ENCODE measurements around the gene MBD3. TPM values are rescaled to one million over a fixed set of nuclear protein-coding genes. Genes with fewer than 3 reads are reported as not detected.

The MBD3 gene
- total and polyA plus RNA-seq, 2 donors, result 64.8 to 99.9 TPM

DNA sequence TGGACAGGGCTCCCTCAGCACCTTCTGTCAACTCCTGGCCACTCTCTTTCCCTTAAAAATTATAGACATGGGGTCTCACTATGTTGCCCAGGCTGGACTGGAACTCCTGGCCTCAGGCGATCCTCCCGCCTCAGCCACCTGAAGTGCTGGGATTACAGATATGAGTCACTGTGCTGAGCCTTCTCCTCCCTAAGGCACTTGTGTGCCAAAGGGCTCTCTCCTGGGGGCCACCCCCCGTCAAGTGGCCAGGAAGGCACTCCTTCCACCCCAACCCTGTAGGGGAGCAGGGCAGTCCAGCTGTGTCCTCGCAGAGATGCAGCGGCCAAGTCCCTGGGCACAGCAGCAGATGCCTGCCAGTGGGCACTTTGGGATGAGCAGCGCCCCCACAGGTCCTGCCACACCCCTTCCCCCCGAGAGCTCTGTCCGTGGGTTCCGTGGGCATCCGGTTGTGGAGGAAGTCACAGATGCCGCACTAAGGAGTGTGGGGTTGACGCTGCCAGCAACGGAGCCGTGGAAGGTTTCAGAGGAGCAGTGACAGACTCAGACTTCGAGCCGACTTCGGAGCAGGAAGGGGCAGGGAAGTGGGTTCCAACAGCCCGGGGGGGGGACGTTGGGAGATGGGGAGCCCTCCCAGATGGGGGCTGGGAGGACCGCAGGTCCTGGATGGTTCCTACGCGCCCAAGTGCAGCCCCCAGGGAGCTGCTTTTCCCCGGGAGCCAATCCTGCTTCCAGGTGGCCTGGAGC, 15.9 kb upstream of the MBD3 start:
- no peak overlapping the region for H3K4me3 ChIP-seq (ENCODE audit: low read length in 2 of 2)
- 33% methylated on average over 23 of the region's 23 CpGs for WGBS

DNA sequence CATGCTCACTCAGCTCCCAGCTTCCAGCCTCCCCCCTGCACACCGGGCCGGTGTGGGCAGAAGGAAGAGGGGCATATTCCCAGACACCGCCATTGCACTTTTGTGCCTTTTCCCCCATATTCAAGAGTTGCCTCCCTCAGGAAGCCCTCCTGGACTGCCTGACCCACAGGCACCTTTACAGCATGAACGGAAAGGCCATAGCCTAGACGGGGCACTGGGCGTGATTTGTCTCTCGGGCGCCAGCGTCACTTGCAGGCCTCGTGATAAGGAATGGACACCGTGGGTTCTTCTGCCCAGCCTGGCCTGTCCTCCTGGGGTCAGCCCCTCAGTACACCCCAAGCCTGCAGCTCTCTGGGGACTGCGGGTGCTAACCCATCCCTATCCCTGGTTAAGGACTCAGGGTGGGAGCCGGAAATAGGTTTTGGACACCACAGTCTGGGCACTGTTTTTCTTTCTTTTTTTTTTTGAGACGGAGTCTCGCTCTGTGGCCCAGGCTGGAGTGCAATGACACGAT, 13.5 kb upstream of the MBD3 start:
- Histone ChIP-seq H3K4me1 (ENCODE audit: control insufficient read depth in 2 of 2, insufficient read depth in 2 of 2, low read length in 2 of 2) (peaks cover 7 to 39% of the 10 kb centered on the region in 2 donors), H3K27me3 (ENCODE audit: control insufficient read depth in 2 of 2, insufficient read depth in 1 of 2, low read length in 1 of 2) (no peaks in the 10 kb centered on the region), H3K9me3 (ENCODE audit: control insufficient read depth in 2 of 2, insufficient read depth in 1 of 2, low read length in 1 of 2) (peaks cover 0 to 9% of the 10 kb centered on the region in 2 donors), H3K36me3 (ENCODE audit: control insufficient read depth in 2 of 2, insufficient read depth in 2 of 2, low read length in 1 of 2) (peaks cover 19 to 26% of the 10 kb centered on the region in 2 donors), H3K27ac (ENCODE audit: low read depth in 1 of 2, low read length in 1 of 2) (peak overlapping the region; percentile 98 to 99), H3K4me3 (ENCODE audit: low read length in 2 of 2) (peak overlapping the region; percentile 97 to 100)
- 28% methylated on average over 16 of the region's 16 CpGs for WGBS
- no peak for DNase-seq (ENCODE audit: low read depth in 6 of 9, low spot score in 9 of 9)

More for the DNA sequence above, 15.9 kb upstream of the MBD3 start:
- H3K27me3 ChIP-seq (ENCODE audit: control insufficient read depth in 2 of 2, insufficient read depth in 1 of 2, low read length in 1 of 2), result no peaks in the 10 kb centered on the region
- peaks cover 0 to 11% of the 10 kb centered on the region in 2 donors for H3K9me3 ChIP-seq (ENCODE audit: control insufficient read depth in 2 of 2, insufficient read depth in 1 of 2, low read length in 1 of 2)
- peaks cover 37 to 45% of the 10 kb centered on the region in 2 donors for H3K36me3 ChIP-seq (ENCODE audit: control insufficient read depth in 2 of 2, insufficient read depth in 2 of 2, low read length in 1 of 2)
- H3K27ac ChIP-seq (ENCODE audit: low read depth in 1 of 2, low read length in 1 of 2), result peak overlapping the region in 1 of 2 donors; percentile 37
- H3K4me1 ChIP-seq (ENCODE audit: control insufficient read depth in 2 of 2, insufficient read depth in 2 of 2, low read length in 2 of 2), result peaks cover 7 to 42% of the 10 kb centered on the region in 2 donors
- no peak for DNase-seq (ENCODE audit: low read depth in 6 of 9, low spot score in 9 of 9)

DNA sequence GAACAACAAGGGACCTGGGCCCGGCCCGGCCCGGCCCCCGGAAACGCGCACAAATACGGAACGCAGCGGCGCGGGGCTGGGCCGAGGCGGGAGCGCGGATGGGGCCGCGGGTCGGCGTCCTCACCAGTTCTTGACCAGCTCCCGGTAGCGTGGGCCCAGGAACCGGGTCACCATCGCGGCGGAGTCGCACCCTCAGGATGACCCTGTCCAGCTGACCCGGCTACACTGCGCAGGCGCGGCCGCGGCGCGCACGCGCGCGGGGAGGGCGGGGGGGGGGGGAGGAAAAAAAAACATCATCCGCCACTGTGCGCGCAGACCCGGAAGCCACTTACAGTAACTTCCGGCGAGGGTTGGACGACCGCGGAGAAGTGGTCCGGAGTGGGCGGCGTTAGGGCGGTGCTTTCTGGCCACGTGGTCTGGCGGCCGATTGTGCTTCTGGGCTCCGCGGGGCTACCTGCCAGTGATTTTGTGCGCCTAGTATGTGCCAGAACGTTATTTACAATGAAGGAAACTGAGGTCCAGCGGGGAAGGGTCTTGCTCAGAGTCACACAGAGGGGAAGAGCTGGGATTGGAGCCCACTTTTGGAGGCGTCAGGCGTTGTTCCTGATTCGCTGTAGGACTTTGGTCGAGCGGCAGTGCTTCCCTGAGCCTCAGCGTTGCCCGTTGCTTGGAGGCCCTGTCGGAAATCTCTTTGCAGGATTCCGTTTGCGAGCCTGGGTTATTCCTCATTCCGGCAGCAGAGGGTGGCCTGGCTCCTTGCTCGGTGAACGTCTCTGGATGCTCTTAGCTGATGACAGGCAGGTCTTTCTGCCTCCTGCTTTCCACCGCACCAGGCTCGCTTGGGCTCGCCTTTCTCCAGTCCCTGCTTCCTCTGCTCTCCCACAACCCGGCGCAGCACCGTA, 12.8 kb upstream of the MBD3 start, which contains the start of gene UQCR11:
UQCR11 (minus strand) TSS at position 227 of the 902 bp plus-strand sequence; CDS start at position 174, 53 bp downstream.
- no peaks in the 10 kb centered on the region for H3K27me3 ChIP-seq (ENCODE audit: control insufficient read depth in 2 of 2, insufficient read depth in 1 of 2, low read length in 1 of 2)
- DNase-seq (ENCODE audit: low read depth in 6 of 9, low spot score in 9 of 9), result peak; percentile 79 to 95 (median 85)
- H3K36me3 ChIP-seq (ENCODE audit: control insufficient read depth in 2 of 2, insufficient read depth in 2 of 2, low read length in 1 of 2), result peaks cover 16 to 21% of the 10 kb centered on the region in 2 donors
- peaks cover 0 to 9% of the 10 kb centered on the region in 2 donors for H3K9me3 ChIP-seq (ENCODE audit: control insufficient read depth in 2 of 2, insufficient read depth in 1 of 2, low read length in 1 of 2)
- peak within 1 kb of the TSS; percentile 97 to 100 for H3K4me3 ChIP-seq (ENCODE audit: low read length in 2 of 2)
- WGBS, result under 1% methylated on average over 79 of the region's 79 CpGs
- peaks cover 7 to 39% of the 10 kb centered on the region in 2 donors for H3K4me1 ChIP-seq (ENCODE audit: control insufficient read depth in 2 of 2, insufficient read depth in 2 of 2, low read length in 2 of 2)
- peak within 1 kb of the TSS; percentile 98 to 99 for H3K27ac ChIP-seq (ENCODE audit: low read depth in 1 of 2, low read length in 1 of 2)

DNA sequence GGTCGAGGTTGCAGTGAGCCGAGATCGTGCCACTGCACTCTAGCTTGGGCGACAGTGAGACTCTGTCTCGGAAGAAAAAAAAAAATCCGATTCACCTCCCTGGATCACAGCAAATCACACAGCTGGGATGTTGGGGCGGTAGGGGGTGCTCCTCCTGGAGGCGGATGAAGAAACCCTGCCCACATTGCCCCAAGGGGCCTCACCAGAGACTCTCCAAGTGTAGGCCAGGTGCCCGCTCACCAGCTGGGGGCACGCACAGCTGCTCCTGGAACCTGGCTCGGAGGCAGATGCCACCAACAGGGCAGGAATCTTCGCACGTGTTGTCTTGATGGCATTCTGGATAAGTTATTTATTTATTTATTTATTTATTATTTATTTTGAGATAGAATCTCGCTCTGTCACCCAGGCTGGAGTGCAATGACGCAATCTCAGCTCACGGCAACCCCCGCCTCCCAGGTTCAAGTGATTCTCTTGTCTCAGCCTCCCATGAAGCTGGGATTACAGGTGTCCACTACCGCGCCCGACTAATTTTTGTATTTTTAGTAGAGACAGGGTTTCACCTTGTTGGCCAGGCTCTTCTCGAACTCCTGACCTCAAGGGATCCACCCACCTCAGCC, 9.5 kb upstream of the MBD3 start:
- Histone ChIP-seq H3K4me3 (ENCODE audit: low read length in 2 of 2) (no peak overlapping the region), H3K36me3 (ENCODE audit: control insufficient read depth in 2 of 2, insufficient read depth in 2 of 2, low read length in 1 of 2) (peaks cover 30 to 31% of the 10 kb centered on the region in 2 donors), H3K4me1 (ENCODE audit: control insufficient read depth in 2 of 2, insufficient read depth in 2 of 2, low read length in 2 of 2) (peaks cover 5 to 23% of the 10 kb centered on the region in 2 donors), H3K27me3 (ENCODE audit: control insufficient read depth in 2 of 2, insufficient read depth in 1 of 2, low read length in 1 of 2) (no peaks in the 10 kb centered on the region), H3K9me3 (ENCODE audit: control insufficient read depth in 2 of 2, insufficient read depth in 1 of 2, low read length in 1 of 2) (peaks cover 0 to 5% of the 10 kb centered on the region in 2 donors), H3K27ac (ENCODE audit: low read depth in 1 of 2, low read length in 1 of 2) (no peak overlapping the region)
- WGBS, result 97% methylated on average over 21 of the region's 21 CpGs
- no peak for DNase-seq (ENCODE audit: low read depth in 6 of 9, low spot score in 9 of 9)

DNA sequence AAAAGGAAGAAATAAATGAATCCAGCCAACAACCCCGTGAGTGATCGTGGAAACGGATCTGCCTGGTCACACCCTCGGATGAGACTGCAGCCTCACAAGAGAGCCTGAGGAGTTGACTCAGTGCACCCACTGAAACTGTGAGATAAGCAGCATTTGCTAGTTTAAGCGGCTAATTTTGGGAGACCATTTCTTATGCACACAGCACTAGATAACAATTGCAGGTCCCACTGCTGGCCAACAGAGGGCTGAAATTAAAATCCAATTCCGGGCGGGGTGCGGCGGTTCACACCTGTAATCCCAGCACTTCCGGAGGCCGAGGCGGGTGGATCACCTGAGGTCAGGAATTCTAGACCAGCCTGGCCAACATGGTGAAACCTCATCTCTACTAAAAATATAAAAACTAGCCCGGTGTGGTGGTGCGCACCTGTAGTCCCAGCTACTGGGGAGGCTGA, 9.0 kb upstream of the MBD3 start:
- WGBS, result 98% methylated on average over 14 of the region's 14 CpGs
- peaks cover 0 to 5% of the 10 kb centered on the region in 2 donors for H3K9me3 ChIP-seq (ENCODE audit: control insufficient read depth in 2 of 2, insufficient read depth in 1 of 2, low read length in 1 of 2)
- no peaks in the 10 kb centered on the region for H3K27me3 ChIP-seq (ENCODE audit: control insufficient read depth in 2 of 2, insufficient read depth in 1 of 2, low read length in 1 of 2)
- H3K36me3 ChIP-seq (ENCODE audit: control insufficient read depth in 2 of 2, insufficient read depth in 2 of 2, low read length in 1 of 2), result peaks cover 32 to 35% of the 10 kb centered on the region in 2 donors
- no peak overlapping the region for H3K4me3 ChIP-seq (ENCODE audit: low read length in 2 of 2)
- H3K4me1 ChIP-seq (ENCODE audit: control insufficient read depth in 2 of 2, insufficient read depth in 2 of 2, low read length in 2 of 2), result peaks cover 5 to 23% of the 10 kb centered on the region in 2 donors
- DNase-seq (ENCODE audit: low read depth in 6 of 9, low spot score in 9 of 9), result no peak
- H3K27ac ChIP-seq (ENCODE audit: low read depth in 1 of 2, low read length in 1 of 2), result no peak overlapping the region

DNA sequence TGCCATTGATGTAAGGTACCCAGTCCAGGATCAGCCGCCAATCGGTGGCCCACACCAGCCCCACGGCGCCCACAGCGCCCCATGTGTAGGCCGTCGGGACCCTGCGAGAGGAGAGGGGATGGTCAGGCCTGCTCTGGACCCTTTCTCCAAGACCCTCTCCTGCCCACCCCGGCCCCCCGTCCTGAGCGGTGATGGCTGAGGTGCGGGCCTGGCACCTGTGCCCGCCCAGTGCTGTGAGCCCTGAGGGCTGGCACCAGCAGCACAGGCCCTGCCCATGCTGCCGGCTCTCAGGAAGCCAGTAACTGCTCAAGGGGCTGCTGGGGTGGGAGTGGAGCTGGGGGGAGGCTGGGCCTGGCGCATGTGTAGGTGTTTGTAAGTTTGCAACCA, 6.8 kb upstream of the MBD3 start:
- 98% methylated on average over 15 of the region's 15 CpGs for WGBS
- Histone ChIP-seq H3K9me3 (ENCODE audit: control insufficient read depth in 2 of 2, insufficient read depth in 1 of 2, low read length in 1 of 2) (no peaks in the 10 kb centered on the region), H3K4me3 (ENCODE audit: low read length in 2 of 2) (no peak overlapping the region), H3K36me3 (ENCODE audit: control insufficient read depth in 2 of 2, insufficient read depth in 2 of 2, low read length in 1 of 2) (peaks cover 36 to 44% of the 10 kb centered on the region in 2 donors), H3K4me1 (ENCODE audit: control insufficient read depth in 2 of 2, insufficient read depth in 2 of 2, low read length in 2 of 2) (peaks cover 0 to 6% of the 10 kb centered on the region in 2 donors), H3K27me3 (ENCODE audit: control insufficient read depth in 2 of 2, insufficient read depth in 1 of 2, low read length in 1 of 2) (no peaks in the 10 kb centered on the region), H3K27ac (ENCODE audit: low read depth in 1 of 2, low read length in 1 of 2) (no peak overlapping the region)
- DNase-seq (ENCODE audit: low read depth in 6 of 9, low spot score in 9 of 9), result no peak

DNA sequence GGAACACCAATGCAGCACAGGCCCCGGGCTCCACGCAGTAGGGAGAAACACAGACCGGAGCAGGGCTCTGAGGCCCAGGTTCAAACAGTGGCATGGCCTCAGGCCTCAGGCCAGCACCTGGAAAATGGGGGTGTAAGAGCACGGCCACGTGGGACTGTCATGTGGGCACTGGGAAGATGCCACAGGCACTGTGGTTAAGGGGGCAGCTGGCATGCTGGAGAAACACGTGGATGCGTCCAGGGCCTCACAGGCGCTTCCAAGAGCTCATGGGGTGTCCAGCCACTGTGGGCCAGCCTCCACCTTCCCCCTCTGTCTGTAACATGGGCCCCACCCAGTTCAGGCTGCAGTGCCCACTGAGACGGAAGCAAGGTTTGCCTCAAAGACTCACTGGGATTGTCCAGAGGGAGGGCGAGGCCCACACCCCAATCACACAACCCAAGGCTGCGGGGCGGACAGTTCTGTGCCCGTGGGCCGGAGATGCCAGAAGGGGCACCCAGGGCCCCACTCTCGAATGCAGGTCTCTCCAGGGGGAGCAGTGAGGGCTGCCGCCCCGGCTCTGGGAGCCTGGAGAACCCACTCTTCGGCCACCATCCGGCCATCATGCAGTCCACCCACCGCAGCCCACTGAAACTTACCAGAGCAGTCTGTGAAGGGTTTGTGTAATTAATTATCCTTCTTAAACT, 6.3 kb upstream of the MBD3 start:
- WGBS, result 98% methylated on average over 20 of the region's 20 CpGs
- Histone ChIP-seq H3K4me1 (ENCODE audit: control insufficient read depth in 2 of 2, insufficient read depth in 2 of 2, low read length in 2 of 2) (peaks cover 0 to under 1% of the 10 kb centered on the region in 2 donors), H3K27me3 (ENCODE audit: control insufficient read depth in 2 of 2, insufficient read depth in 1 of 2, low read length in 1 of 2) (no peaks in the 10 kb centered on the region), H3K27ac (ENCODE audit: low read depth in 1 of 2, low read length in 1 of 2) (no peak overlapping the region), H3K4me3 (ENCODE audit: low read length in 2 of 2) (no peak overlapping the region), H3K36me3 (ENCODE audit: control insufficient read depth in 2 of 2, insufficient read depth in 2 of 2, low read length in 1 of 2) (peaks cover 36 to 44% of the 10 kb centered on the region in 2 donors), H3K9me3 (ENCODE audit: control insufficient read depth in 2 of 2, insufficient read depth in 1 of 2, low read length in 1 of 2) (no peaks in the 10 kb centered on the region)
- no peak for DNase-seq (ENCODE audit: low read depth in 6 of 9, low spot score in 9 of 9)

DNA sequence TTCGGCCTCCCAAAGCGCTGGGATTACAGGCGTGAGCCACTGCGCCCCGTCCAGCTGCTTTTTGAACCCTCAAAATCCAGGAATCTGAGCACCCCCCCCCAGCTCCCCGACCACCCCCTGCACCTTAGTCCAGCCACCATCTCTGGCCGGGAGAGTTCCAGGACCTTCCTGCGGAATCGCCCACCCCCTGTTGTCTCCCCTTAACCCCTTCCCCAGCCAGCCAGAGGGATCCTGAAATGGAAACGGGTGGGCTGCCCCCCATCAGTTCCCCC, 772 bp upstream of the MBD3 start:
- H3K9me3 ChIP-seq (ENCODE audit: control insufficient read depth in 2 of 2, insufficient read depth in 1 of 2, low read length in 1 of 2), result no peaks in the 10 kb centered on the region
- 76% methylated on average over 10 of the region's 10 CpGs for WGBS

More for the DNA sequence above, 772 bp upstream of the MBD3 start:
- Histone ChIP-seq H3K27ac (ENCODE audit: low read depth in 1 of 2, low read length in 1 of 2) (no peak overlapping the region), H3K4me1 (ENCODE audit: control insufficient read depth in 2 of 2, insufficient read depth in 2 of 2, low read length in 2 of 2) (peaks cover 14 to 25% of the 10 kb centered on the region in 2 donors), H3K36me3 (ENCODE audit: control insufficient read depth in 2 of 2, insufficient read depth in 2 of 2, low read length in 1 of 2) (peaks cover 18 to 31% of the 10 kb centered on the region in 2 donors), H3K27me3 (ENCODE audit: control insufficient read depth in 2 of 2, insufficient read depth in 1 of 2, low read length in 1 of 2) (no peaks in the 10 kb centered on the region), H3K4me3 (ENCODE audit: low read length in 2 of 2) (peak overlapping the region; percentile 69 to 91)
- no peak for DNase-seq (ENCODE audit: low read depth in 6 of 9, low spot score in 9 of 9)

Measured in thymus (tissue), 11 donors.